GM12891 (cell line): ENCODE measurements around the gene C16orf86.

Source experiments
- PAX5 ChIP-seq: IDR thresholded peaks from 2 replicates; pipeline ENCODE4 v1.6.1; 2011; ENCODE audit warnings: low read length, moderate library complexity, mild to moderate bottlenecking; ENCODE audit not compliant: insufficient read depth, severe bottlenecking
- POLR2A ChIP-seq: IDR thresholded peaks from 2 replicates; pipeline ENCODE4 v1.6.1; 2011; ENCODE audit warnings: low read depth, low read length, control low read depth
- POLR2AphosphoS5 ChIP-seq: IDR thresholded peaks from 2 replicates; pipeline ENCODE4 v1.6.1; 2011; ENCODE audit warnings: low read depth, low read length, control low read depth
- TAF1 ChIP-seq: IDR thresholded peaks from 2 replicates; pipeline ENCODE4 v1.6.1; 2011; ENCODE audit warnings: low read depth, low read length, control low read depth

- no peak for TF ChIP-seq POLR2A
- TF ChIP-seq TAF1: no peak
- no peak for TF ChIP-seq POLR2AphosphoS5
- no peak for TF ChIP-seq PAX5
These were observed 15.6 kb upstream of the C16orf86 start for GRCh38 chr16:67651039-67651438.
